ENCODE measurements around the gene LAIR1.
"Not testable (repeated sequence)": the region's sequence is repeated elsewhere in the genome, so short reads cannot be mapped to it uniquely, and the experiment has no call there.

LAIR1 gene

DNA sequence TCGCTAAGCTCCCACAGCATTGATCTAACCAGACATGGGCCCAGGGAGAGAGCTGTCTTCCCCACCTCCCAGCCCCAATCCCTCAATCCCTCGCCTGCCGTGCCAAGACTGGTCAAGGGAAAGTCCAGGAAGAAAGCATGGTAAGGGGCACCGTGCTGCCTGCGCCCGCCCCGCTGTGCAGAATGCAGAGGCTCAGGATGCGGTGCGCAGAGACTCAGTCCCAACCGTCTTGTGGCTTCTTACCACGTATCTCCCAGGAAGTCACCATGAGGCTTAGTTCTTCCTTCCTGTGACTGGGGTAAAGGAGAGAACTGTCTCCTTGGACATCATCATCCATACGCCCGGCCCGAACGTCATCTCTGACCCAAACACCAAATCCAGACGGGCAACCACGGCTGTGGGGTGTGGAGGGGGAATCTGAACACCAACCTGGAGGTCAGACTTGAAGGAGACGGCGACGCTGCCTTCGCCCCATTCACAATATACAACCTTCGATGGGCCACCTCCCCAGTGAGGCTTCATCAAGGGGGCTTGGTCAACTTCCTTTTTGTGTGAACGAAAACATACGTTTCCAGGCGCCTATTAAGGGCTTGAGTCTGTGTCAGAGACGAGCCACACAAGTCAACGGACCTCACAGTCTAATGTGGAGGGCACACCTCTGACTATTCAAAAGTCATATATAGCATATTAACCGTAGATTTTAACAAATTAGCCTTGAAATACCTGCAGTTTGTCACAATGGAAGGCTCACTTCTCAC, 10.6 kb upstream of the LAIR1 start:
- not testable (repeated sequence) for DNase-seq

DNA sequence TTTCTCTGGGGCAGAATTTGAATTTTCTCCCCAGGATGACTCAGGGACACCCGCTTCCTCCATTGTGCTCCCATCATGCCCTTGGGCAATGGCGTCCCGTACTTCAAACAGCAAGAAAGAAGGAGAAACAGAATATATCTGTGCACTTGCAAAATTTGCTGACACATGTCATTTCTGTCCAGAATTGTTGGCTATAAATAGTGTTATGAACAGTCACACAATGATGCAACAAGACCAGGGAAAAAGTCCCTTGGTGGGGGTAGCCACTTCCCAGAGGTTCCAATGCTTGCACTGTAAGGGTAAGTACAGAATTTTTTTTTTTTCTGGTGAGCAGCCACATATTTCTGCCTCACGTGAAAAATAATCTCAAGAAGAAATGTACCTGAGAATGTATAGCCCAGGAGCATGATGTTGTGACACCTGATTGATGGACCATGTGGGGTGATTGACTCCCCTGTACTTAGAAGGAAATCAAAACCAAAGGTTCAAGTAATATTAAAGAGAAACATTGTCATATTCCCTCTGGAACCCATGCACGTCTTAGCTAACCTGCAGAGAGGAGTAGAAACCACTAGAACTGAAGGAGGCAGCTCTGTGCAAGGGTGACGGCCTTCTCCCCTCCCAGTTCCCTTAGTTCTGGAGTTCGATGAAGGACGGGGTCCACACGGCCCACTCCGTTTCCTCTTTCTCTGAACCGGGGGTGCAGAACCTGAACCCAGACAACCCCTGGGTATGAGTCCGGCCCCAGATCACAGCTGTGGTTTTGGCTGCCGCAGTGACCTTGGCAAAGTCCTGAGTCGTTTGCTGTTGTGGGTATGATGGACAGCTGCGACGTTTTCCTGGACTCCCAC, 9.3 kb upstream of the LAIR1 start:
- DNase-seq, result no peak

DNA sequence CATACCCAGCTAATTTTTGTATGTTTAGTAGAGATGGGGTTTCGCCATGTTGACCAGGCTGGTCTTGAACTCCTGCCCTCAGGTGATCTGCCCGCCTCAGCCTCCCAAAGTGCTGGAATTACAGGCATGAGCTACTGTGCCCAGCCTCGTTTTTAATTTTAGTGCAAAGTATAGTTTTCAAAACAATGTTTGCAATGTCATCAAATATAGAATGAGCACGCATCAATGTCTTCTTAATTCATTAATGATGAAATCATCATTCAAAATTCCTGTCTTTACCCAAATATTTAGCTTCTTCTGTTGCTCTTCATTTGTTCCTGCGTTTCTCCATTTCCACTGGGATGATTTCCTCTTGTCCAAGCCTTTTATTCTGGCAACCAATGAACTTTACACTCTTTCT, 6.7 kb upstream of the LAIR1 start:
- not testable (repeated sequence) for DNase-seq

DNA sequence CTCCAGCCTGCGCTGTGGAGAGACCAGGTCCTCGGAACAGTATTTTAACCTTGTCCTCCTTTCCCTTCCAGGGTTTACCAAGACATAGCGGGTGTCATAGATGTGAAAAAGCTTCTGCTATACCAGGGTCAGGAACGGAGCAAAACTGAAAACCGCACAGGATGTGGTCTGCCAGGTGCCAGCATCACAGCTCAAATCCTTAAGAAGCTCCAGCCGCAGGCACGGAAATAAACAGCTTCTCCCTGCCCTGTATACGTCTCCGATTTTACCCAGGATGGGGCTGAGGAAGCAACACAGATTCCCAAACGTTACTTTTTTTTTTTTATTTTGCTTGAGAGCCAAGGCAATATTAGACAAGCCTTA, 5.7 kb upstream of the LAIR1 start:
- not testable (repeated sequence) for DNase-seq

DNA sequence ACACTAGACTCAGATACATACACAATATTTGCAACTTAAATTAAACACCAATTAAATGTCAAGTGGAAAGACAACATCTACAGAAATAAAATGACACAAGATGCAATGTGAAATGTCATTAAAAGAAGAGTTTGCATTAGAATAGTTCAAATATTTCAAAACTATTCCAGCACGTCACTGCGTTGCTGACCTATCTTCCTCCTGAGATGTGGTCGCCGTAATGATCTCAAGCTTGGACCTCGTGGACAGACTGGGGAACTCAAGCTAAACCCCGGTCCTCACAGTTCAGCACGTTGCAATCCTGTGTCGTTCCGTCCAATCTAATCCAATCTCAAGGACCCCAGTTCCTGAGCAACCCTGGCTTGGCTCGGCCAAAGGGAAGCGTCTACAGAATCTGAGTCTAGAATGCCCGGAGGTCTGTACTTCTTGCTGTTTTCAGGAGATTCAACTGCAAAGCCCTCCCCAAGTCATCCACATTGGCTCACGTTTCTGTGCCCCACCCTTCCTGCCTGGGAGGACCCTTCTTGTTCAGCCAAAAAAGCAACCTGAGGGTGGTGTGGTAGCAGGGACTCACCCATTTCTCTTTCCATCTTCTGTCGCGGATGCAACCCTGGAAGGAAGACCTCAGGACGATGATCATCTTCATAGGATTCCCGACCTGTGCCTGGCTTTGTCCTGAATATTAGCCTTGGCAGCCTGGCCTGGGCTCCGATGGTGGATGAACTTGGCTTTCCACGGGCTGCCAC, 5.1 kb upstream of the LAIR1 start:
- not testable (repeated sequence) for DNase-seq

DNA sequence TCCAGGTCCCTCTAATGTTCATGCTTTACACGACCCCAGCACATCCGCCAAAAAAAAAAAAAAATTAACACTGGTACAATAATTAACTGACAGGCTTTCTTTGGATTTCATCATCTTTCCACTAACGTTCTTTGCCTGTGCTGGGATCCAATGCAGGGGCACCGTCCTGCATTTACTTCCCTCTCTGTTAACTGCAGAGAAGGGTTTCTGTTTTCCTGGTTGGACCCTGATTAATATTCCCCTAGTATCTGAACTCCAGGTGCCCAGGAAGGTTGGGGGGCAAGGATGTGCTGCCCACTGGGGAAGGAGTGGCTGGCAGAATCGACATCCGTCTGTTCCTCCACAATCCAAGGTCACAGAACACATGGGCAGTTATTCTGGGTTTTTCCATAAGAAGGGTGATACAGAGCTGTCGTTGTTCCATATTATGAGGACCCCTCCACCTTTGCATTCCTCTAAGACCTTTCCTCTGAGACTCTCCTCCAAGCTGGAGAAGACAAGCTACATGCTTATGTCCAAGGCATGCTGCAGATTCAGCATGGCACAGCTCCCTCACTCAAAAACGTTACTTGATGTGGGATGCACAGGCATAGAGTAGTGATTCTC, 4.5 kb upstream of the LAIR1 start:
- DNase-seq, result no peak

DNA sequence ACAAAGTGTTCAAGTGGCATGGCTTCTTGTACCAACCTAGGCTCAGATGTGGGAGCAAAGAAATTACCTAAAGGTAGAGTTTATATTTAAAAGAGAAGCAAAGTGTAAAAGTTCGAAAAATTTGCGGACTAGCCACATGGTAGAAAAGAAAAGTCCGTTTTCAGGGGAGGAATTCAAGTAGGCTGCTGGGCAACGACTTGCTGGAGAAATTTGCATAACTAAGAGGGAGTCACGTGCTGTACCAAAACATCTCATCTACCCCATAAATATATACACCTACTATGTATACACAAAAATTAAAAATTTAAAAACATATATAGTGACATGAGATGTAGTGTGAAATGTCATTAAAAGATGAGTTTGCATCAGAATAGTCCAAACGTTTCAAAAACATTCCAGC, 2.1 kb upstream of the LAIR1 start:
- DNase-seq, result no peak

DNA sequence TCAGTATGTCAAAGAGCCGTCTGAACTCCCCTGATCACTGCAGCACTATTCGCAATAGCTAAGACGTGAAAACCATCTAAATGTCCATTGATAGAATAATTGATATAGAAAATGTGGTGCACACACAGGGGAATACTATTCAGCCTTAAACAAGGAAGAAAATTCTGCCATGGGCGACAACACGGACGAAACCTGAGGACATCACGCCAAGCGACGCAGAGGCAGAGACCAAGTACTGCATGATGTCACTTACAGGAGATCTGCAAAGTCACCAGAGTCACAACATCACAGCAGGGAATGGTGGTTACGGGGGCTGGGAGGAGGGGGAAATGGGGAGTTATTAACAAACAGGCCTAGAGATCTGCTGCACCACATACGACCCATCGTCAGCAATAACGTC, 1.1 kb upstream of the LAIR1 start:
- not testable (repeated sequence) for DNase-seq

DNA sequence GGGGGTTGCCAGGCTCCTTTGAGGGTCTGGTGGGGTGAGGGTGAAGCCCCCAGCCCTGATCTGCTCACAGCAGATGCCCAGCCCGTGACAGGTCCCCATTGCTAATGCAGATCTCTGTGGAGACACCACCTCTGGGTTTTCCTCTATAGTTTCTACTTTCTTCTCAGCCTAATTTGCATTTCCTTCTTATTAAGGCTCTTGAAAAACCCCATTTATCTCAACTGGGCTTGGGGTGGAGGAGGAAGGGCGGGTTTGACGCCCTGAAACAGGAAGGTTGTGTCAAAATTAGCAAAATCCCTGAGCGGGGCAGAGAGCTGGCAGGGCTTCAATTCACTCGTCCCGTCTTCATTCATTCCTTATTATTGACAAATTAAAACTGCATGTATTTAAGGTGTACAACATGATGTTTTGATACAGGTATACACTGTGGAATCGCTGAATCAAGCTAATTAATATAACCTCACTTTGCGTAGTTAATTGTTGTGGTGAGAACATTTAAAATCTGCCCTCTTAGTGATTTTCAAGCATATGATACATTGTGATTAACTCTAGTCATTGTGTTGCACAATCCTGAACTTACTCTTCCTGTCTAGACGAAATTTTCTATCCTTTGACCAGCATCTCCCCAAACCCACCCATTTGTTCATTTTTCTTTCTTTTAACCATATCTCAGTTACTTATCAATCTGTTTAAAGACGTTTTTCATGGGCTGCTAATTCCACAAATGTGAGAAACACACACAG, 2.9 kb downstream of the LAIR1 start:
- DNase-seq, result not testable (repeated sequence)

DNA sequence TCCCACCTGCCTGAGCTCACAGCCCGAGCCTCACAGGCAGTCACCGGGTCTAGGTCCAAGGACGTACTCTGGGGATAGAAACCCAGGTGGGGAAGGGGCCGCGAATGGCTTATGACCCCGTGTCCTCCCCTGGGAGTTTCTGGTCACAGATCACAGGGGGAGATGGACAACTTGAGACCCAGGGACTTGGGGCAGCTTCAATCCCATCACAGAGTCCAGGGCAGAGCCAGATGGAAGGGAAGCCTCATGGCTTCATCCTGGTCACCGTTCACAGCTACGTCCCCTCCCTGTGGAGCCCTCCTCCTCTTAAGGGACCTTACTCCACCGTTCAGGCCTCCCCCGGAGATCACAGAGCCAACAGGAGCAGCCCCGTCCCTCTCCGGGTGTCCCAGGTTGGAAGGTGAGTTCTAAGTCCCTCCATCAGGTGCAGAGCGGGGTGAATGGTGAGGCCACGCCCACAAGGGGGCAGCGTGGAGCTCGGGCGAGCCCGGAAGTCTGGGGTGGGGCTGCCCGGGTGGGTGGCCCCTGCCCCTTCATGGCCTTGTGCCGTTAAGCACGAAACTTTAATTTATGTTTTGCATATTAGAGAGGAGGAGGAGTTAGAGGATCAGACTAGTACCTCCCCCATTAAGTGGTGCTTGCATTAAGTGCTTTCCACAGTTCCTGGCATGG, 5.4 kb downstream of the LAIR1 start:
- not testable (repeated sequence) for DNase-seq

DNA sequence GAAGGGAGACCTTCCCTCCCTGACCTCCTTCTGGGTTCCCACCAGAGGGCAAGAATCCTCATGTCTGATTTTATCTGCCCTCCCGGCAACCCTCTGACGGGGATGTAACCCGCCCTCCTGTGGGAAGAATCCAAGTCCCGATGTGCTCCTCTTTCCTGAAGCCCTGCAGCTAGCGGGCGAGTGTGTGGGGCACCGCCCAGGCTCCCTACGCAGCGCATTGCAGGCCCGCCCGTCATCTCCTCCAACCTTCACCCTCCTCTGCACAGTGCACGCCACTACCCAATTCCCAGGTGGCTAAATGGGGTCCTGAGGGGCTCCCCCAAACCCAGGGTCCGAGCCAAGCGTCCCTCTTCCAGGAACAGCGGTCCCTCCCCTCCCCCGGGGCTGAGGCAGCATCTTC, 7.3 kb downstream of the LAIR1 start:
- no peak for DNase-seq

DNA sequence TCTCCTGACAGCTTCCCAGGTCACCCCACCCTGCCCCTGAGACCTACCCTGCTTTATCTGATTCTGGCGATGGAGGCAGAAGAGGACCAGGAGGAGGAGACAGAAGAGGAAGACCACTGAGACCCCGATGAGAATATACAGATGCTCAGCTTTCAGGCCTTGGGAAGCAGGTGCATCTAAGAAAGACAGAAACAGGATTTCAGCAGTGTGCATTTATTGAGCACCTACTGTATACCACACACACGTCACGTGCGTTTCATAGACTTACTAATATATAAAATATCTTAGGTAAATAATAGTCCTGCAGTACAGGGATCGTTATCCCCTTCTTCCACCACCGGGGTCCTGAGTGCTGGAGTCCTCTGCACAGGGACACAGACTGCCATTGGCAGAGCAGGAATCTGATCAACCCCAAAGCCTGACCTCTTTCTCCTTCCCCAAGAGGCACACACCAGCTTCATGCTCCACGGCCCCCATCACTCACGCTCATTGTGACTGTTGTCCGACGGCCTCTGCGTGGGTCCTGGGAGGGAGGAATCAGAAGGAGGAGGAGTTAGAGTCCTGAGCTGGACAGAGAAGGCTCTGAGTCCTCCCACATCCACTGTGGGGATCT, 8.2 kb downstream of the LAIR1 start:
- no peak for DNase-seq

DNA sequence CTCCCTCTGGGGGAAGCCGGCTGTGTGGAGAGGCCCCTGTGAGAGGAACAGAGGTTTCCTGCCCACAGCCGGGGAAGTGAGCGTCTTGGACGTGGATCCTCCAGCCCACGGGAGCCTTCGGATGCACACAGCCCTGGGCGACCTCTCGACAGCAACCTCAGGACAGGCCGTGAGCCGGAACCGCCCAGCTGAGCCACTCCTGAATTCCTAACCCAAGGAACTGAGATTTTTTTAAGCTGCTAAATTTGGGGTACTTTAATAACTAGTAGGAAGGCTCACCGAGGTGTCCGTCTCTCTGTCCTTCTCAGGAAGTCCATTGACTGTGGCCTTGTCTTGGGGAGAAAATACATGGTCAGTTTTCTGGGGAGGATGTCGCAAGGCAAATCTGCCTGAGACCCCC, 9.1 kb downstream of the LAIR1 start:
- DNase-seq, result no peak

DNA sequence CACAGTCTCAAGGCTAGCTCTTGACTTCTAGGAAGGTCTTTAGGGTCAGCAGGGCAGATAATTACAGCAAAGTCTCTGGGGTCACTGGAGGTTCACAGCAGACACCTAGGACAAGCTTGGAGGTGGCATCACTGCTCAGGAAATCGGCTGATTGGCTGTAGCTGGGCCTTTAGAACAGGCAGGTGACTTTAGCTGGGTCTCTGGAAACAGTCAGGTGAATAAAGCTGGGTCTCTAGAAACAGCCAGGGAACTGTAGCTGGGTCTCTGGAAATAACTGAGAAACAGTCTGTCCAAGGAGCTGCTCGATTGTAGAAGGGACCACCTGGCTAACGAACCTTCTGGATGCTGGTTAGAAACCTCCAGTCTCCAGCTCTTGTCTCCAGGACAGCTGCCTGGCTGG, 10.0 kb downstream of the LAIR1 start:
- no peak for DNase-seq

DNA sequence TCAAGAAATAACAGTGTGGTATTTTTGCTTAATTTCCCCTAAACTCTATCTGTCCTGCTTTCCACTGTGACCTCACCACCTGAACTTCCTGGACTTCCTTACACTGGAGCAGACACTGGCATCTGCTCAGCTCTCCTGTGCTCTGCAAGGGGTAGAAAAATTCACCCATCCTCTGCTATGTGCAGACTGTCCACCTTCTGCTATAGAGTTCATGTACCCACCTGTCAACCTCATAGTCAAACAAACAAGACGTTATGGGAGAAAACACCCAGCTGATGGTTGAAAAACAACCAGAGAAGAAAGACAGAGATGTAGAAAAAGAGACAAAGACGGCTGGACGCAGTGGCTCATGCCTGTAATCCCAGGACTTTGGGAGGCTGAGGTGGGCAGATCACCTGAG, 12.2 kb downstream of the LAIR1 start:
- no peak for DNase-seq

DNA sequence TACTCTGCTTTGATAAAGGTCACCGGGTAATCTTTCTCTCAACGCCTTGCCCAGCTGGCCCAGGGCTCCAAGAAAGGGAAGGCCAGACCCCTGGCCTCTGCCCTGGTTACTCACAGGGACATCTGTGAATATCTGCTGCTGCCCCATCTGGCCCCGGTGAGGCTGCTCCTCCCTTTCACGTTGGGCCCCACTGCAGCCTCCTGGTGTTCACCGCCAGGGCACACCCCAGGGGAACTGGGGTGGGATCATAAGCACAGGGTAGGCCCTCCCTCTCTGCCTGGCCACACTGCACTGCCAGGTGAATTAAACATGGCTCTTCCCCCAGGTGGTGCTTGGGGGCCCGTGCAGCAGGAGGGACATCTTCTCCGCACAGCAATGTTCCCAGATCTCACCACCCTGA, 12.7 kb downstream of the LAIR1 start:
- no peak for DNase-seq

DNA sequence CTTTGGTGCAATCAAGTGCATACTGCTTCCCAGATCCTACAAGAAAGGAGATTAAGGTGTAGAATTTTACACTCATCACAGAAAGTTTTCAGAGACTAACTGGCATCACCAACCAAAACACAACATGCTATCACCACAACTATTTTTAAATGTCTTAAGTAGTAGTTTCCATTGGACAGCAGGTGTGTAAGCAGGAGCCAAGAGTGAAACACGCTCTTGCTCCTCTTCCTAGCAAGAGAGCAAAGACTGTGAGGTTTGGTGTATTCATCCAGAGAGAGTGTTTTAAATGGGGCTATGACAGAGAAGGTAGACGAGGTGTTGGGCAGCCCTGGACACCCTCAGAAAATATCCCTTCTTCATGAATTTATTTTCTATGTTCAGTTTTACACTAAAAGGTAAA, 13.3 kb downstream of the LAIR1 start:
- DNase-seq, result no peak

DNA sequence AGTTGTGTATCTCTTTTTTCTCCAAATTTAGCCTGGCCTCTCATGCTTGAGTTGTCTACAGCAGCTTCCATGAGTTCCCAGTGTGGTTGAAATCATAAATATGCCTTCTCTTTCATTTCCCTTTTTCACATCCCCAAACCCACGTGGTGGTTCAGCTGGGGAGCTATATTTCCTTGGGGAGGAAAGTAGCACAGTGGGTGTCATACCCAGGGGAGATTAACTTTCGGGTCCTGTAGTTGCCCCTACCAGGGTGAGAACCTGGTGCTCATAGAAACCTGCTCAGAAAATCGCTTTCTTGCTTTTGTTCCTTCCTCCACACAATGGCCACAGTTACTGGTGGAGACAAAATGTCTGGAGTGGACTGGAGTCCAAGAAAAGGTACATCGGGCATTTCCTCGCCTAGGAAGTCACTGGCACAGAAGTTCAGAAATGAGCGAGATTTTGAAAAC, 18.8 kb downstream of the LAIR1 start:
- no peak for DNase-seq

DNA sequence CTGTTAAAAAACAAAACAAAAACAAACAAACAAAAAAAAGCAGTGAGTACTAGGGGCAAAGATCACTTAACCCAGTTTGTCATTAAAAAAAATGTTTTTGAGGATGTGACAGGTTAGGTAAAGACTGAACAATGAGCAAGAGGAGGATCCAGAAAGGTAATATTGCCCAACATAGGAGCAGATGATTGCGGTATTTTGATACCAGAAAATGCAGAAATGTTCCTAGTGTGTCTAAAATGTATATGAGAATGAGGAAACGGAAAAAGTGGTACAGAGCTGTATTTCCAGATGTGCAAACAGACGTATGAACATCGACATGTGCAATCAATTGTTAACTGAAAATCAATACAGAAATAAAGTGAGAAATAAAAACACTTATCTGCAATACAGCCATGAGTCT, 20.9 kb downstream of the LAIR1 start:
- no peak for DNase-seq

DNA sequence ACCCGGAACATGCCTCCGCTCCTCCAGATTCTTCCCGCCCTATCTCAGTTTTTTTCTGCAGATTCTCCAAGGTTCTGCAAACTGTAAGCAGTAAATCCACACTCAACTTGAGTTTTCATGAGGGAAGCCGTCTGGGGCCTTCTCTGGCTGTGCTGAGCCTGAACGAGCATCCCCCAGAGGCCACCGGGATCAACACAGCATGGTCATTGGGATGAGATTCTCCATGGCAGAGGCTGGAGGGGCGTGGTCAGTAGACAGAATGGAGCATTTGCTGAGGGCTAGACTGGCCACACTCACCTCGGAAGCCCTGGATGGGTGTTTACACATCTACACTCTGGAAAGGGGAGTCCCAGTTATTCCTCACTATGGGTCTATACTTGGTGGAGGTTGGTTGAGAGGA, 23.4 kb downstream of the LAIR1 start:
- DNase-seq, result no peak

DNA sequence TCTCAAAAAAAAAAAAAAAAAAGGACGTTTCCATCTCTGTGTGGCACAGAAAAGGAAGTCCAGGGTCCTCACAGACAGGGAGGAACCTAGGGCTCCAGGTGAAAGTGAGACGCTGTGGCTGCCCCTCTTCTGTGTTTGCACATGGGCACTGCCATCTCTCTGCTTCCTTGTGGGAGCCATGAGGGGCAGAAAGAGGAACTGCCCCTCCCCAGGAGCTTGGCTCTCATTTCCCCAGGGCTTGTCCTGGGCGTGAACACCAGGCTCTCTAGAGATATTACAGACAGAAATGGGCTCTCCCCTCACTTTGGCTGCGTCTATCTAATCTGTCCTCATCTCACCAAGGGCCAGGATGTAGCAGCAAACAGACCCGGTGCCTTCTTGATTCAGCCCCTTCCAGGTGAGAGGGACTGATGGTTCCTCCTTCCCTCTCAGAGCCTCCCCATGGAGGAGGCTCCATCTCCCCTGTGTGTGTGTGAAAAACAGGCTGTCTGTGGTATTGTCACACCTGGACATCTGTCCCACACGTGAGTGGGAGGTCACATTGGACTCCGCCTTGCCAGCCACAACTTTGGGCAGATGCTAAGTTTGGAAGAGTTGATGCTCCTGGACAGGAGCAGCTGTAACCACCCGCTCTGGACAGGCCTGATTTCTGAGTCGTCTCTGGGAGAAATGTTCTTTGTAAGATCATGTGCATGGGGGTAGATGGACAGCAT, 24.9 kb downstream of the LAIR1 start:
- no peak for DNase-seq
